ENCODE data around the gene BTBD10. TPM values are rescaled to one million over a fixed set of nuclear protein-coding genes. Genes with fewer than 3 reads are reported as not detected.

BTBD10 gene
- total RNA-seq, 1 experiment from 2014 or later: 27.7 TPM

GRCh38 chr11:13346470-13346869 lies 116.6 kb downstream of the BTBD10 start:
- no peak overlapping the region for H3K4me3 ChIP-seq (ENCODE audit: insufficient read depth, low read depth, low read length)
- no peak for DNase-seq

GRCh38 chr11:13344818-13345217 lies 118.2 kb downstream of the BTBD10 start:
- no peak overlapping the region for H3K4me3 ChIP-seq (ENCODE audit: insufficient read depth, low read depth, low read length)
- no peaks in the 10 kb centered on the region for H3K36me3 ChIP-seq (replicated peaks; ENCODE audit: control insufficient read depth, insufficient read depth, low read length)
- no peaks in the 10 kb centered on the region for H3K27me3 ChIP-seq (ENCODE audit: control insufficient read depth, insufficient read depth, low read length)
- no peak for DNase-seq

More at GRCh38 chr11:13346470-13346869, 116.6 kb downstream of the BTBD10 start:
- H3K27me3 ChIP-seq (ENCODE audit: control insufficient read depth, insufficient read depth, low read length): no peaks in the 10 kb centered on the region
- no peaks in the 10 kb centered on the region for H3K36me3 ChIP-seq (replicated peaks; ENCODE audit: control insufficient read depth, insufficient read depth, low read length)

- peak; percentile 76 for DNase-seq
- Histone ChIP-seq H3K4me3 (ENCODE audit: insufficient read depth, low read depth, low read length) (no peak overlapping the region), H3K27me3 (ENCODE audit: control insufficient read depth, insufficient read depth, low read length) (no peaks in the 10 kb centered on the region), H3K36me3 (replicated peaks; ENCODE audit: control insufficient read depth, insufficient read depth, low read length) (no peaks in the 10 kb centered on the region)
These were observed 118.9 kb downstream of the BTBD10 start for GRCh38 chr11:13343931-13344717.

DNA sequence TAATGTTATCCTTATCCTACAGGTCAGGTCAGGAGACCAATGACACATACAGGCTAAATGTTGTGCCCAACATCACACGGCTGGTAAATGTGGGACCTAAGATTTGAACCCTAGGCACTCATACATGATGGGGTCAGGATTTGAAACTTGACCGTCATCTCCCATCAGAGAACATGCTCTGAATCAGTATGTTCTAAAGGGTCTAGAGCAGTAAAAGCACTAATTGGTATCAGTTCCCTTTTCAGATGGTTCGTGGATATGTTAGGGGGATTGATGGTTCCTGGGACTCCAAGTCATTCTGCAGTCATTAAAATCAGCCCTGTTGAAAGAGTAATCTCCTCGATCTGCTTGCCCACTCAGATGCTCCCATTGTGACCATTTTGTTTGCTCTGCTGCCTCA lies 120.0 kb downstream of the BTBD10 start:
- no peak overlapping the region for H3K4me3 ChIP-seq (ENCODE audit: insufficient read depth, low read depth, low read length)
- H3K36me3 ChIP-seq (replicated peaks; ENCODE audit: control insufficient read depth, insufficient read depth, low read length): no peaks in the 10 kb centered on the region
- no peaks in the 10 kb centered on the region for H3K27me3 ChIP-seq (ENCODE audit: control insufficient read depth, insufficient read depth, low read length)
- DNase-seq: no peak

GRCh38 chr11:13341026-13341425 lies 122.0 kb downstream of the BTBD10 start:
- no peak for DNase-seq
- Histone ChIP-seq H3K27me3 (ENCODE audit: control insufficient read depth, insufficient read depth, low read length) (no peaks in the 10 kb centered on the region), H3K36me3 (replicated peaks; ENCODE audit: control insufficient read depth, insufficient read depth, low read length) (no peaks in the 10 kb centered on the region), H3K4me3 (ENCODE audit: insufficient read depth, low read depth, low read length) (no peak overlapping the region)

DNA sequence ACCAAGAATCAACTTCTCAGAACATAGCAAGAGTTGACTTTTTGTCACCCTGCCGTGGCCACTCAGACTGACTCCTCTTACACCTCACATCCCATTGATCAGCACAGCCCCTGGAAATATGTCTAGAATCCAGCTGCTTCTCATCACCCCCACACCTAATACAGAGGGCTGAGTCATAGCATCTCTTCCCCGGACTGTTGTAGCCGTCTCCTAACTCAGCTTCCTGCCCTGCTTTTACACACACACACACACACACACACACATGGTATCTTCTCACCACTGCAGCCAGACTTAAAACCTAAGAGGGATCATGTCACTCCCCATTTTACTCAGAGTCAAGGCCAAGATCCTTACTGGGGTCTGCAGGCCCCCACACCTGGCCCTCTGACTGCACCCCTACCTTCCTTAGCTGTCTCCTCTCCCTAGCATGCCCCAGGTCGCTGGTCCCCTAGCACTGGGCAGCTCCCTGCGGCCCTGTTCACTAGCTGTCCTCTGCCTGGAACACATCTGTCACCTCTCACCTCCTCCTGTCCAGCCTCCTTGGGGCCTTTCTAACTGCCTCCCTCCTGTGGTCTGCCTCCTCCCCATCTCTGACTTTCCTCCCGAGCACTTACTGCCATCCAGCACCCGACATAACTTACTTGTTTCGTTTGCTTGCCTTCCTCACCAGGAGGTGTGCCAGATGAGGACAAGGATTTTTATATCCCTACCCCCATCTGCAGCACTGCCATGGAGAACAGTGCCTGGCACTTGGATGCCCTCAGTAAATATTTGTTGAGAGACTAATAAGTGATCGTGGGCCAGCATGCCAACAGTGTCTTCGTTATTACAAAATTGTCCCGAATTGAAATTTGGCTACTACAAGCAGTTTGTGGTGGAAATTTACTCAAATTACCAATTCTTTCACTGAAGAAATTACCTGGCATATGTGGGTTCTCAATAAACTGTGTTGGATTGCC lies 123.5 kb downstream of the BTBD10 start:
- H3K36me3 ChIP-seq (replicated peaks; ENCODE audit: control insufficient read depth, insufficient read depth, low read length): no peaks in the 10 kb centered on the region
- H3K27me3 ChIP-seq (ENCODE audit: control insufficient read depth, insufficient read depth, low read length): no peaks in the 10 kb centered on the region
- no peak overlapping the region for H3K4me3 ChIP-seq (ENCODE audit: insufficient read depth, low read depth, low read length)
- no peak for DNase-seq

DNA sequence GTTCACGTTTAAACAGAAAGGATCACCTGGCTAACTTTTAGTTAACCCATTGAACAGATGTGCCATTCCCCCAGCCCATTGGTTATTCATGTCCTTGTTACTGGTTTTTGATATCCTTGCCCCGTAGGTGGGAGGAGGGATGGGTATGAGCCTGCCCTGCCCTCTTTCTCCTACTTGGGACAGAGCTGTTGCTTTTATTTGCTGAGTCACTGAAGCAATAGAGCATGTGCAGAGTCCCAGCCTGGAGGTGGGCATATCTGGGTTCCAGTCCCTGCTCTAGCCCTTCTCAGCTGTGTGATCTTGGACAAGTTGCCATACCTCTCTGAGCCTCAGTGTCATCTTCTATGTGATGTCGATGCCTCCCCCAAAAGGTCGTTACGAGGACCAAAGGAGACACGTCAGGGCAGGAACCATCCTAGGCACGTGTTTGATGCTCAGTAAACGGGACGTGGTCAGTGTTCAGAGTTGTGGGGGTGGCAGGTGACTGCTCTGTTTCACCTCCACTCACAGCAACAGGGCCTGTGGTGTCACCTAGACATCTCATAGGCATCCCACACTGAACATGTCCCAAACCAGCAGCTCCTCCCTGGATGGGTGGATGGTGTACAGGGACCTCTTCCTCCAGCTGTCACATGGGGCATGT lies 124.5 kb downstream of the BTBD10 start:
- no peak for DNase-seq
- Histone ChIP-seq H3K36me3 (replicated peaks; ENCODE audit: control insufficient read depth, insufficient read depth, low read length) (no peaks in the 10 kb centered on the region), H3K4me3 (ENCODE audit: insufficient read depth, low read depth, low read length) (no peak overlapping the region), H3K27me3 (ENCODE audit: control insufficient read depth, insufficient read depth, low read length) (no peaks in the 10 kb centered on the region)

DNA sequence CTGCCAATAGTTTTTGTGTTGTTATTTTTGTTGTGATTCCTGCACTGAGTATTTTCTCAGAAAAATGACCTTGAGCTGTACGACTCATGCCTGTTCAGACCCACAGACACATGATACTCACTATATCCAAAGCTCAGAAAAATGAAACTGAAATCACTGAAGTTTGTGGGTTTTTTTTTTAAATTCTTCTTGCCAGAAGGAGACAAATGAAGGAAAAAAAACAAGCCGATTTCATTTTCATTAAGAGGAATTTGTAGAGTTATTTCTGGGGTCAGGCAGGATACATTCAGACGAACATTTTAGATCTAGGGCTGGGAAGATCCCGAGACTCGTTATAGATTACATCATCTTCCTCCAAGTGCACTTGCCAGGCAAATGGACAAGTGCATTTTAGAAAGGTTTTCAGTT lies 125.0 kb downstream of the BTBD10 start:
- Histone ChIP-seq H3K36me3 (replicated peaks; ENCODE audit: control insufficient read depth, insufficient read depth, low read length) (no peaks in the 10 kb centered on the region), H3K27me3 (ENCODE audit: control insufficient read depth, insufficient read depth, low read length) (no peaks in the 10 kb centered on the region), H3K4me3 (ENCODE audit: insufficient read depth, low read depth, low read length) (no peak overlapping the region)
- DNase-seq: no peak

Other genes starting within 250 kb of the BTBD10 start
- 3.8 and 5.0 TPM in 2 replicates for gene BMAL1, start 185.4 kb downstream of the BTBD10 start, total RNA-seq (2014; rRNA removed; shearing (Covaris generic))
- gene PTH, start 32.8 kb upstream of the BTBD10 start, total RNA-seq (2014; rRNA removed; shearing (Covaris generic)): not detected in 2 replicates
- 30.4 and 50.6 TPM in 2 replicates for gene FAR1, start 205.4 kb upstream of the BTBD10 start, total RNA-seq (2014; rRNA removed; shearing (Covaris generic))